PC-9 (cell line): ENCODE data around the gene PC.

ENCODE experiments used
- EZH2 ChIP-seq: fragments of 200-600 bp; sonication (generic); IDR thresholded peaks from 2 replicates; pipeline ENCODE4 v1.8.0; 2017; ENCODE audit warnings: antibody characterized with exemption, low read depth
- TF ChIP-seq, protein P1 (sequence below): fragments of 200-600 bp; sonication (generic); conservative IDR thresholded peaks from 2 replicates; pipeline ENCODE4 v1.6.1; 2017; ENCODE audit warnings: mixed run types, antibody characterized with exemption, mild to moderate bottlenecking, moderate library complexity

DNA sequence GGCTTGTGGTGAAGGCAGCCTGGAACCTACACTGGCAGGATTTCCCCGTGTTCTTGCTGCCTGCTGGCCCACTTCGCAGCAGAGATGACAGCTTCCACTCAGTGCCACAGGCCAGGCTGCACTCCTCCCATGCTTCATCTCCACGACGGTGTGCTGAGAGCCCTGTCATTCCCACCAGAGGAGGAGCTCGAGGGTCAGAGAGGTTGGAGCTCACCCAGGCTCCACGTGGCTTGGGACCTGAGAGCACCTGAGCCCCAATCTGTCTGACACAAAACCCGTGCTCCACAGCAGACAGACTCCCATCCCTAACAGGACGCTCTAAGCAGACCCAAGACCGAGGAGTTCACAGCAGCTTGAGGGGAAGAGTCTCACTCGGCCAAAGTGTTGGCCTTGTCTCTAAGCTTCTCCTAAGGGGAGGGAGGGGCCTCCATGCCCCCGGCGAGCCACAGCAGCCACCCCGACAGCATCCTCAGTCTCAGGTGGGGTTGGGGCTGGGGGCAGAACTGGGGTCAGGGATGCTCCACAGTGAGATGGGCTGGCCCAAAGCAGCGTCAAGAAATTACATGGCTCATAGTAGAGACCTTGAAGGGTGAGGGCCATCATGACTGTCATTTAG, 90.7 kb downstream of the PC start:
- TF ChIP-seq, protein P1, sequence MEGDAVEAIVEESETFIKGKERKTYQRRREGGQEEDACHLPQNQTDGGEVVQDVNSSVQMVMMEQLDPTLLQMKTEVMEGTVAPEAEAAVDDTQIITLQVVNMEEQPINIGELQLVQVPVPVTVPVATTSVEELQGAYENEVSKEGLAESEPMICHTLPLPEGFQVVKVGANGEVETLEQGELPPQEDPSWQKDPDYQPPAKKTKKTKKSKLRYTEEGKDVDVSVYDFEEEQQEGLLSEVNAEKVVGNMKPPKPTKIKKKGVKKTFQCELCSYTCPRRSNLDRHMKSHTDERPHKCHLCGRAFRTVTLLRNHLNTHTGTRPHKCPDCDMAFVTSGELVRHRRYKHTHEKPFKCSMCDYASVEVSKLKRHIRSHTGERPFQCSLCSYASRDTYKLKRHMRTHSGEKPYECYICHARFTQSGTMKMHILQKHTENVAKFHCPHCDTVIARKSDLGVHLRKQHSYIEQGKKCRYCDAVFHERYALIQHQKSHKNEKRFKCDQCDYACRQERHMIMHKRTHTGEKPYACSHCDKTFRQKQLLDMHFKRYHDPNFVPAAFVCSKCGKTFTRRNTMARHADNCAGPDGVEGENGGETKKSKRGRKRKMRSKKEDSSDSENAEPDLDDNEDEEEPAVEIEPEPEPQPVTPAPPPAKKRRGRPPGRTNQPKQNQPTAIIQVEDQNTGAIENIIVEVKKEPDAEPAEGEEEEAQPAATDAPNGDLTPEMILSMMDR = no peak
- no peak for TF ChIP-seq EZH2
